GM23338 (cell line): Measurements from ENCODE around the gene ARPC1A. TPM values are rescaled to one million over a fixed set of nuclear protein-coding genes. Genes with fewer than 3 reads are reported as not detected.

Experiments
- ATAC-seq: fragments of 200-7000 bp; cut with Tn5 transposase; 3 replicates; pipeline ENCODE4 v1.9.1; 2020
- DNase-seq: peaks from one replicate; pipeline ENCODE4 v3.0.0-alpha.2; 2015; ENCODE audit warnings: low spot score
- H2AFZ ChIP-seq: fragments of 200-600 bp; sonication (generic); 2 replicates; pipeline ENCODE4 v1.8.0; 2016; ENCODE audit warnings: antibody characterized with exemption, mild to moderate bottlenecking, moderate library complexity
- H3F3A ChIP-seq: fragments of 200-600 bp; sonication (generic); replicated peaks from 2 replicates; pipeline ENCODE4 v1.8.0; 2017; ENCODE audit warnings: antibody characterized with exemption, mixed run types, low read depth
- H3K27ac ChIP-seq: fragments of 200-600 bp; sonication (generic); 2 replicates; pipeline ENCODE4 v1.6.1; 2016; ENCODE audit warnings: low read depth
- H3K27me3 ChIP-seq: fragments of 200-600 bp; sonication (generic); 2 replicates; pipeline ENCODE4 v1.8.0; 2016; ENCODE audit warnings: mild to moderate bottlenecking, mixed run types, moderate library complexity; ENCODE audit not compliant: insufficient read depth
- H3K36me3 ChIP-seq: fragments of 200-600 bp; sonication (generic); 2 replicates; pipeline ENCODE4 v1.8.0; 2016; ENCODE audit warnings: mild to moderate bottlenecking; ENCODE audit not compliant: insufficient read depth
- H3K4me1 ChIP-seq: fragments of 200-600 bp; sonication (generic); 2 replicates; pipeline ENCODE4 v1.8.0; 2016; ENCODE audit warnings: mild to moderate bottlenecking, moderate library complexity; ENCODE audit not compliant: insufficient read depth
- H3K4me2 ChIP-seq: fragments of 200-600 bp; sonication (generic); 2 replicates; pipeline ENCODE4 v1.7.1; 2017; ENCODE audit warnings: mixed run types
- H3K4me3 ChIP-seq: fragments of 200-600 bp; sonication (generic); 2 replicates; pipeline ENCODE4 v1.6.1; 2016; ENCODE audit warnings: mixed run types
- H3K79me2 ChIP-seq: fragments of 200-600 bp; sonication (generic); replicated peaks from 2 replicates; pipeline ENCODE4 v1.8.0; 2017; ENCODE audit warnings: mild to moderate bottlenecking; ENCODE audit not compliant: insufficient read depth
- H3K9me2 ChIP-seq: fragments of 200-600 bp; sonication (generic); 2 replicates; pipeline ENCODE4 v1.8.0; 2017; ENCODE audit not compliant: insufficient read depth
- H4K20me1 ChIP-seq: fragments of 200-600 bp; sonication (generic); replicated peaks from 2 replicates; pipeline ENCODE4 v1.8.0; 2017; ENCODE audit warnings: mild to moderate bottlenecking; ENCODE audit not compliant: insufficient read depth
- H3K27ac Mint-ChIP-seq: 2 replicates; pipeline ENCODE4 v1.8.0; 2020; ENCODE audit warnings: inconsistent platforms, mild to moderate bottlenecking, moderate library complexity, mixed read lengths
- H3K27me3 Mint-ChIP-seq: 3 replicates; pipeline ENCODE4 v1.8.0; 2022; ENCODE audit warnings: low read depth, mild to moderate bottlenecking, moderate library complexity, mixed read lengths, inconsistent platforms; ENCODE audit not compliant: insufficient read depth, poor library complexity
- H3K36me3 Mint-ChIP-seq: 3 replicates; pipeline ENCODE4 v1.8.0; 2021; ENCODE audit warnings: low read depth, mild to moderate bottlenecking, inconsistent platforms, moderate library complexity, mixed read lengths
- H3K4me1 Mint-ChIP-seq: 3 replicates; pipeline ENCODE4 v1.8.0; 2020; ENCODE audit warnings: mild to moderate bottlenecking, inconsistent platforms, mixed read lengths
- H3K4me3 Mint-ChIP-seq: 3 replicates; pipeline ENCODE4 v1.8.0; 2021; ENCODE audit warnings: moderate library complexity, mild to moderate bottlenecking, inconsistent platforms, mixed read lengths
- H3K9me3 Mint-ChIP-seq: 3 replicates; pipeline ENCODE4 v1.8.0; 2020; ENCODE audit warnings: moderate library complexity, mild to moderate bottlenecking, inconsistent platforms, mixed read lengths
- CREB1 ChIP-seq: fragments of 250-450 bp; sonication (Bioruptor Pico); IDR thresholded peaks from 2 replicates; pipeline ENCODE4 v1.5.0; 2020; ENCODE audit warnings: low read depth, mild to moderate bottlenecking, moderate library complexity
- CTCF ChIP-seq, 2 experiments: fragments of 200-600 bp in 1 of 2; sonication (generic) in 1 of 2; conservative IDR thresholded peaks; 2 replicates each; pipeline versions ENCODE4 v1.5.1 to v1.6.1; 2016 to 2017; ENCODE audit warnings: antibody characterized with exemption in 2 of 2, low read depth in 2 of 2, mild to moderate bottlenecking in 2 of 2, moderate library complexity in 1 of 2
- ETS1 ChIP-seq: IDR thresholded peaks from 2 replicates; pipeline ENCODE4 v1.6.1; 2016; ENCODE audit warnings: antibody characterized with exemption
- EZH2 ChIP-seq: fragments of 200-600 bp; sonication (generic); IDR thresholded peaks from one replicate; pipeline ENCODE4 v1.8.0; 2017; ENCODE audit warnings: antibody characterized with exemption, mild to moderate bottlenecking, low read depth; ENCODE audit not compliant: unreplicated experiment
- EZH2phosphoT487 ChIP-seq: fragments of 200-600 bp; sonication (generic); IDR thresholded peaks from one replicate; pipeline ENCODE4 v1.8.1; 2018; ENCODE audit warnings: antibody characterized with exemption; ENCODE audit not compliant: unreplicated experiment
- JUNB ChIP-seq: IDR thresholded peaks from one replicate; pipeline ENCODE4 v1.6.1; 2016; ENCODE audit warnings: antibody characterized with exemption; ENCODE audit not compliant: unreplicated experiment
- NANOG ChIP-seq: IDR thresholded peaks from 2 replicates; pipeline ENCODE4 v1.6.1; 2016; ENCODE audit warnings: antibody characterized with exemption, borderline replicate concordance
- POLR2AphosphoS5 ChIP-seq: IDR thresholded peaks from 2 replicates; pipeline ENCODE4 v1.6.1; 2016; ENCODE audit warnings: antibody characterized with exemption, low read depth
- STAT1 ChIP-seq: IDR thresholded peaks from one replicate; pipeline ENCODE4 v1.6.1; 2016; ENCODE audit warnings: antibody characterized with exemption; ENCODE audit not compliant: unreplicated experiment
- ZNF114 ChIP-seq: fragments of 250-450 bp; sonication (Bioruptor Pico); IDR thresholded peaks from 2 replicates; pipeline ENCODE4 v1.5.0; 2020; ENCODE audit warnings: mild to moderate bottlenecking, moderate library complexity
- ZNF331 ChIP-seq: fragments of 250-450 bp; sonication (Bioruptor Pico); IDR thresholded peaks from 2 replicates; pipeline ENCODE4 v1.5.0; 2020; ENCODE audit warnings: low read depth, mild to moderate bottlenecking, moderate library complexity
- ZNF462 ChIP-seq: fragments of 250-450 bp; sonication (Bioruptor Pico); IDR thresholded peaks from 2 replicates; pipeline ENCODE4 v1.5.0; 2020; ENCODE audit warnings: mild to moderate bottlenecking, moderate library complexity
- polyA plus RNA-seq: library from polyadenylated mRNA; unstranded; fragments of >200 nt; fragmentation: Nextera tagmentation; extraction: Ambion mirVana; gene quantifications from 2 replicates; pipeline ENCODE4 v1.2.1, GENCODE V29; 2016
- total RNA-seq: library from RNA; depleted of rRNA; stranded (reverse); fragments of >200 nt; shearing (Covaris generic); gene quantifications from 2 replicates; pipeline ENCODE4 v1.2.3, GENCODE V29; 2014

Gene ARPC1A
- total and polyA plus RNA-seq, 2 experiments from 2014 or later = 108 to 210 TPM

GRCh38 chr7:99383791-99384370, 58.2 kb downstream of the ARPC1A start:
- H3K4me2 ChIP-seq = no peak overlapping the region
- no peak for ATAC-seq
- TF ChIP-seq JUNB (no peak), ZNF114 (CRISPR knock-in tag) (no peak), CREB1 (CRISPR knock-in tag) (no peak), CTCF (conservative IDR thresholded peaks at IDR 0.05; ENCODE audit: low read depth in 2 of 2) (no peak), POLR2AphosphoS5 (no peak), ZNF462 (CRISPR knock-in tag) (no peak), NANOG (no peak), EZH2phosphoT487 (no peak), ZNF331 (CRISPR knock-in tag) (no peak), EZH2 (no peak), ETS1 (no peak), STAT1 (no peak)
- H3K27me3 ChIP-seq = no peaks in the 10 kb centered on the region
- Mint-ChIP-seq H3K9me3 (no peaks in the 10 kb centered on the region), H3K4me3 (no peak overlapping the region), H3K27me3 (peaks cover 12% of the 10 kb centered on the region), H3K4me1 (peaks cover 14% of the 10 kb centered on the region), H3K27ac (no peak overlapping the region), H3K36me3 (peaks cover 24% of the 10 kb centered on the region)
- H3K36me3 ChIP-seq = no peaks in the 10 kb centered on the region
- H3F3A ChIP-seq = no peaks in the 10 kb centered on the region
- H4K20me1 ChIP-seq = peaks cover 12% of the 10 kb centered on the region; the same call in 1 of the 2 replicates
- H3K9me2 ChIP-seq = no peaks in the 10 kb centered on the region
- H3K4me3 ChIP-seq = no peak overlapping the region
- H3K27ac ChIP-seq = no peak overlapping the region
- H3K79me2 ChIP-seq = peaks cover 10% of the 10 kb centered on the region
- 0 out of 2 replicates have a peak, but pooled peaks cover 10% of the 10 kb centered on the region for H3K4me1 ChIP-seq
- no peak for DNase-seq
- no peak overlapping the region for H2AFZ ChIP-seq
